C4-2B (cell line): ENCODE measurements around the gene ZDBF2.

Experiments
- CTCF ChIP-seq: fragments of 450-650 bp; conservative IDR thresholded peaks from 2 replicates; pipeline ENCODE4 v1.5.1; 2017; ENCODE audit warnings: mild to moderate bottlenecking
- ZFX ChIP-seq: fragments of 450-650 bp; IDR thresholded peaks from 2 replicates; pipeline ENCODE4 v1.6.1; 2017

- TF ChIP-seq CTCF (no peak), ZFX (no peak)
Measured at GRCh38 chr2:206229642-206230041, 44.8 kb upstream of the ZDBF2 start.
